ENCODE measurements around the gene C1orf21.

DNA sequence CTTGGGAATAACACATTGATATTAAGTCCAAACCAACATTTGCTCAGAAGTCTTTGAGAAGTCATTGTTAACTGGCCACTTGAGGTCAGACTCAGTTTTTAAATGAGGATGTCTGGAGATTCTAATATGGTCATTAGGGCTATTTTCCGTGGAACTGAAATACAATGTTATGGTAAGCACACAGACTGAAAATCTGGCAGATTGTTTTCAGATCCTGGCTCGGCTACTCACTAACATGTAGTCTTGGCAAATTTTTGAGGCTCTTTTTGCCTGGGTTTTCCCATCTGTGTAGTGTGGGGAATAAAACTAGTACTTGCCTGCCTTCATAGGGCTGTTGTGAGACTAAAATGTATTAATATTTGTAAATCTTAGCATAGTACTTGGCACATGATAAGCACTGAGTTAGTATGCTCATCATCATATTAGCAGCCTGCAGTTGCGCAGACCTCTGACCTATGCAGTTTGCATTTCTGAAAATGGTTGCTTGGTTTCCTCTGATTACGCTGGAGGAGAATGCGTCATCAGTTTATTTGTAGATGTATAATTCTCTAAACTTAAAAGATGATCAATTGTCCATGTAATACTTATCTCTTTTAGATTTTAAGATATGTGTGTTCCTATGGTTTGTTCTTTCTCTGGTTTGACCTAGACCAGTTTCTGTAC, 100.8 kb downstream of the C1orf21 start:
- TF ChIP-seq, protein P1, sequence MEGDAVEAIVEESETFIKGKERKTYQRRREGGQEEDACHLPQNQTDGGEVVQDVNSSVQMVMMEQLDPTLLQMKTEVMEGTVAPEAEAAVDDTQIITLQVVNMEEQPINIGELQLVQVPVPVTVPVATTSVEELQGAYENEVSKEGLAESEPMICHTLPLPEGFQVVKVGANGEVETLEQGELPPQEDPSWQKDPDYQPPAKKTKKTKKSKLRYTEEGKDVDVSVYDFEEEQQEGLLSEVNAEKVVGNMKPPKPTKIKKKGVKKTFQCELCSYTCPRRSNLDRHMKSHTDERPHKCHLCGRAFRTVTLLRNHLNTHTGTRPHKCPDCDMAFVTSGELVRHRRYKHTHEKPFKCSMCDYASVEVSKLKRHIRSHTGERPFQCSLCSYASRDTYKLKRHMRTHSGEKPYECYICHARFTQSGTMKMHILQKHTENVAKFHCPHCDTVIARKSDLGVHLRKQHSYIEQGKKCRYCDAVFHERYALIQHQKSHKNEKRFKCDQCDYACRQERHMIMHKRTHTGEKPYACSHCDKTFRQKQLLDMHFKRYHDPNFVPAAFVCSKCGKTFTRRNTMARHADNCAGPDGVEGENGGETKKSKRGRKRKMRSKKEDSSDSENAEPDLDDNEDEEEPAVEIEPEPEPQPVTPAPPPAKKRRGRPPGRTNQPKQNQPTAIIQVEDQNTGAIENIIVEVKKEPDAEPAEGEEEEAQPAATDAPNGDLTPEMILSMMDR (IDR thresholded peaks at IDR 0.05), result no peak
- TF ChIP-seq, protein P2, sequence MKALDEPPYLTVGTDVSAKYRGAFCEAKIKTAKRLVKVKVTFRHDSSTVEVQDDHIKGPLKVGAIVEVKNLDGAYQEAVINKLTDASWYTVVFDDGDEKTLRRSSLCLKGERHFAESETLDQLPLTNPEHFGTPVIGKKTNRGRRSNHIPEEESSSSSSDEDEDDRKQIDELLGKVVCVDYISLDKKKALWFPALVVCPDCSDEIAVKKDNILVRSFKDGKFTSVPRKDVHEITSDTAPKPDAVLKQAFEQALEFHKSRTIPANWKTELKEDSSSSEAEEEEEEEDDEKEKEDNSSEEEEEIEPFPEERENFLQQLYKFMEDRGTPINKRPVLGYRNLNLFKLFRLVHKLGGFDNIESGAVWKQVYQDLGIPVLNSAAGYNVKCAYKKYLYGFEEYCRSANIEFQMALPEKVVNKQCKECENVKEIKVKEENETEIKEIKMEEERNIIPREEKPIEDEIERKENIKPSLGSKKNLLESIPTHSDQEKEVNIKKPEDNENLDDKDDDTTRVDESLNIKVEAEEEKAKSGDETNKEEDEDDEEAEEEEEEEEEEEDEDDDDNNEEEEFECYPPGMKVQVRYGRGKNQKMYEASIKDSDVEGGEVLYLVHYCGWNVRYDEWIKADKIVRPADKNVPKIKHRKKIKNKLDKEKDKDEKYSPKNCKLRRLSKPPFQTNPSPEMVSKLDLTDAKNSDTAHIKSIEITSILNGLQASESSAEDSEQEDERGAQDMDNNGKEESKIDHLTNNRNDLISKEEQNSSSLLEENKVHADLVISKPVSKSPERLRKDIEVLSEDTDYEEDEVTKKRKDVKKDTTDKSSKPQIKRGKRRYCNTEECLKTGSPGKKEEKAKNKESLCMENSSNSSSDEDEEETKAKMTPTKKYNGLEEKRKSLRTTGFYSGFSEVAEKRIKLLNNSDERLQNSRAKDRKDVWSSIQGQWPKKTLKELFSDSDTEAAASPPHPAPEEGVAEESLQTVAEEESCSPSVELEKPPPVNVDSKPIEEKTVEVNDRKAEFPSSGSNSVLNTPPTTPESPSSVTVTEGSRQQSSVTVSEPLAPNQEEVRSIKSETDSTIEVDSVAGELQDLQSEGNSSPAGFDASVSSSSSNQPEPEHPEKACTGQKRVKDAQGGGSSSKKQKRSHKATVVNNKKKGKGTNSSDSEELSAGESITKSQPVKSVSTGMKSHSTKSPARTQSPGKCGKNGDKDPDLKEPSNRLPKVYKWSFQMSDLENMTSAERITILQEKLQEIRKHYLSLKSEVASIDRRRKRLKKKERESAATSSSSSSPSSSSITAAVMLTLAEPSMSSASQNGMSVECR (CRISPR knock-in tag; IDR thresholded peaks at IDR 0.05; ENCODE audit: borderline replicate concordance), result no peak
- TF ChIP-seq, protein P3, sequence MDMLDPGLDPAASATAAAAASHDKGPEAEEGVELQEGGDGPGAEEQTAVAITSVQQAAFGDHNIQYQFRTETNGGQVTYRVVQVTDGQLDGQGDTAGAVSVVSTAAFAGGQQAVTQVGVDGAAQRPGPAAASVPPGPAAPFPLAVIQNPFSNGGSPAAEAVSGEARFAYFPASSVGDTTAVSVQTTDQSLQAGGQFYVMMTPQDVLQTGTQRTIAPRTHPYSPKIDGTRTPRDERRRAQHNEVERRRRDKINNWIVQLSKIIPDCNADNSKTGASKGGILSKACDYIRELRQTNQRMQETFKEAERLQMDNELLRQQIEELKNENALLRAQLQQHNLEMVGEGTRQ (CRISPR knock-in tag; IDR thresholded peaks at IDR 0.05), result no peak
- no peak for TF ChIP-seq ZNF121 (CRISPR knock-in tag; IDR thresholded peaks at IDR 0.05)
- TF ChIP-seq TEAD4 (CRISPR knock-in tag; IDR thresholded peaks at IDR 0.05), result no peak
- TF ChIP-seq, protein P4, sequence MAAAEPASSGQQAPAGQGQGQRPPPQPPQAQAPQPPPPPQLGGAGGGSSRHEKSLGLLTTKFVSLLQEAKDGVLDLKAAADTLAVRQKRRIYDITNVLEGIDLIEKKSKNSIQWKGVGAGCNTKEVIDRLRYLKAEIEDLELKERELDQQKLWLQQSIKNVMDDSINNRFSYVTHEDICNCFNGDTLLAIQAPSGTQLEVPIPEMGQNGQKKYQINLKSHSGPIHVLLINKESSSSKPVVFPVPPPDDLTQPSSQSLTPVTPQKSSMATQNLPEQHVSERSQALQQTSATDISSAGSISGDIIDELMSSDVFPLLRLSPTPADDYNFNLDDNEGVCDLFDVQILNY (CRISPR knock-in tag; IDR thresholded peaks at IDR 0.05), result no peak
- TF ChIP-seq, protein P5, sequence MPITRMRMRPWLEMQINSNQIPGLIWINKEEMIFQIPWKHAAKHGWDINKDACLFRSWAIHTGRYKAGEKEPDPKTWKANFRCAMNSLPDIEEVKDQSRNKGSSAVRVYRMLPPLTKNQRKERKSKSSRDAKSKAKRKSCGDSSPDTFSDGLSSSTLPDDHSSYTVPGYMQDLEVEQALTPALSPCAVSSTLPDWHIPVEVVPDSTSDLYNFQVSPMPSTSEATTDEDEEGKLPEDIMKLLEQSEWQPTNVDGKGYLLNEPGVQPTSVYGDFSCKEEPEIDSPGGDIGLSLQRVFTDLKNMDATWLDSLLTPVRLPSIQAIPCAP (CRISPR knock-in tag; IDR thresholded peaks at IDR 0.05), result no peak
- no peak for TF ChIP-seq NR3C1 (CRISPR knock-in tag; conservative IDR thresholded peaks at IDR 0.05; ENCODE audit: low read depth)
- no peak for TF ChIP-seq ZNF423 (CRISPR knock-in tag; IDR thresholded peaks at IDR 0.05)
- TF ChIP-seq TEAD1 (CRISPR knock-in tag; IDR thresholded peaks at IDR 0.05), result no peak
- TF ChIP-seq JUN (CRISPR knock-in tag; IDR thresholded peaks at IDR 0.05), result no peak
- TF ChIP-seq NFE2L1 (CRISPR knock-in tag; IDR thresholded peaks at IDR 0.05), result no peak

Data from WTC11 (cell line).